Prostate gland (tissue), 2 donors: ENCODE measurements around the gene ZMYND10.

Experiments
- POLR2A ChIP-seq: fragments of 450-650 bp; IDR thresholded peaks from one replicate; pipeline ENCODE4 v1.6.1; 2016; ENCODE audit warnings: antibody characterized with exemption, mild to moderate bottlenecking
- POLR2AphosphoS5 ChIP-seq: sonication (generic); formaldehyde crosslinking; IDR thresholded peaks from one replicate; pipeline ENCODE4 v1.6.1; 2017; ENCODE audit warnings: antibody characterized with exemption
- TF ChIP-seq, protein P1 (sequence below), 4 experiments: fragments of 200-600 bp in 2 of 4; fragments of 450-650 bp in 2 of 4; sonication (generic) in 2 of 4; IDR thresholded peaks; 1 replicate in 3 of 4; 2 replicates in 1 of 4; pipeline ENCODE4 v1.5.1; 2016 to 2019; ENCODE audit warnings: antibody characterized with exemption in 4 of 4, mild to moderate bottlenecking in 2 of 4, moderate library complexity in 2 of 4

DNA sequence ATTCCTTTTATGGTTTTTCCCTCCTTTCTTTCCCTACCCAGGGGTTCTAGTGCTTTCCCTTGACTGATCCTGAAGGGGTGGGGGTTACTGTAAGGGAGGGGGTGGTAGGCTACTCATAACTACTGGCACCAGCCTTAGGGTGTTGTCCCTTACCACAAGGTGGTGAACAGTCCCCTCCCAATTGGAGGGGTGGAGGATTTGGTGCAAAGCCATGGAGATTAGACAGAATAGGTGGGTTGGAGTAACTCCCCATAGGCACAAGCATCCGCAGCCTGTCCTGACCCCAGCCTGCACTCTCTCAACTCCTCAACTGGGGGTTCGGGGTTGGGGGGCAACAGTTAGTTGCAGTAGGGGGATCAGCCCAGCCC, 20.4 kb downstream of the ZMYND10 start:
- TF ChIP-seq, protein P1, sequence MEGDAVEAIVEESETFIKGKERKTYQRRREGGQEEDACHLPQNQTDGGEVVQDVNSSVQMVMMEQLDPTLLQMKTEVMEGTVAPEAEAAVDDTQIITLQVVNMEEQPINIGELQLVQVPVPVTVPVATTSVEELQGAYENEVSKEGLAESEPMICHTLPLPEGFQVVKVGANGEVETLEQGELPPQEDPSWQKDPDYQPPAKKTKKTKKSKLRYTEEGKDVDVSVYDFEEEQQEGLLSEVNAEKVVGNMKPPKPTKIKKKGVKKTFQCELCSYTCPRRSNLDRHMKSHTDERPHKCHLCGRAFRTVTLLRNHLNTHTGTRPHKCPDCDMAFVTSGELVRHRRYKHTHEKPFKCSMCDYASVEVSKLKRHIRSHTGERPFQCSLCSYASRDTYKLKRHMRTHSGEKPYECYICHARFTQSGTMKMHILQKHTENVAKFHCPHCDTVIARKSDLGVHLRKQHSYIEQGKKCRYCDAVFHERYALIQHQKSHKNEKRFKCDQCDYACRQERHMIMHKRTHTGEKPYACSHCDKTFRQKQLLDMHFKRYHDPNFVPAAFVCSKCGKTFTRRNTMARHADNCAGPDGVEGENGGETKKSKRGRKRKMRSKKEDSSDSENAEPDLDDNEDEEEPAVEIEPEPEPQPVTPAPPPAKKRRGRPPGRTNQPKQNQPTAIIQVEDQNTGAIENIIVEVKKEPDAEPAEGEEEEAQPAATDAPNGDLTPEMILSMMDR (IDR thresholded peaks at IDR 0.05): no peak
- no peak for TF ChIP-seq POLR2A
- TF ChIP-seq POLR2AphosphoS5: no peak
